GM19025 (cell line): ENCODE data around the gene PARD3.
"Not testable (repeated sequence)": the region's sequence is repeated elsewhere in the genome, so short reads cannot be mapped to it uniquely, and the experiment has no call there.

ENCODE experiments used
- ATAC-seq: cut with Tn5 transposase; IDR thresholded peaks from one replicate; pipeline ENCODE4 v1.9.1; 2021; ENCODE audit warnings: mild to moderate bottlenecking, low read depth, moderate library complexity; ENCODE audit not compliant: unreplicated experiment

Gene PARD3

DNA sequence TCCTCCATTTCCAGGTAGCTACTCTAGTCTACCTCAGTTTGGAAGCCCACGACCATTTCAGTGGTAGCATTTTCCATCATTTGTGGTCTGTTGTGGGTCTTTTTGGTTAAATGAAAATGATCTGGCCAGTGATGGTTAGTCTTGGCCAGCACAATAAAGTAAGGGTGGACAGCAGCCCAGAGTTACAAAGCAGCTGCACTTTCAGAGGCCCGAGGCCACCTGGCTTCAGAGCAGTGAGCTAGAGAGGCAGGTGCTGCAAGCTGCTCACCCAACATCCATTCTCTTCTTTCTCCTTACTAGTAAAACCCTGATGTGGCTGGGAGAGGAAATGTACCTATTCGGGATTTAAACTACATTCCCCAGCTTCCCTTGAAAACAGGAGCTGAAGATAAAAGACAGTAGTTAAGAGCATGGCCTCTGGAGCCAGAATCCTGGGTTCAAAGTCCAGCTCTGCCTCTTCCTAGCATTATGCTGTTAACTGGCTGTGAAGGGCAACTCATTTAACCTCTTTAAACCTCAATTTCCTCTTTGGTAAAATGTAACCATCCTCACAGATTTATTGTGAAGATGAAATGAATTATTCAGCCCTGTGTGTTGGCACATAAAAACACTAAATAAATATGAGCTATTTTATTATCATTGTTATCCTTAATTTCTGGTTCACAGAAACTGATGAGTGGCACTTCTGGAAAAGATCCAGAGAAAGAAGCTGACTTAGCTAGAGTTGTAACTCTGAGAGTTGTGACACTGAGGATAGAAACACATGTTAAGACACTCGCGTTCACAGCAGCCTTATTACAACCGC is 517.4 kb downstream of the PARD3 start:
- no peak for ATAC-seq

DNA sequence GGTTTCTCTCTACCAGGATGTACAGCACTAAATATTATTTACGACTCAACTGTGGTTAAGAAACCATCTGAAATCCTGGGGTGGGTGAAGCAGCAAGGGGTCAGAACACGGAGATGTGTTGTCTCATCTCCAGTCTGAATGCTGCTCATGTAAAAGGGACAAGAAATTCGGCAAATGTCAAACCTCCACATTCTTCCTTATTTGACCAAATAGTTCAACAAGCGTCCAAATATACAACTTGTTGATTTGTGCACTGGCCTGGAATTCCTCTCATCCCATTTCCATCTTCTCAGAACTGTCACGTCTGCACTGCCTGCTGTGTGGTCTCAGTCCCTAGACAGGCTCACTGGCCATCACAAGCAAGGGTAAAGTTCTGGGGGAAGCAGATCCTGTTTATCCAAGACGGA is 520.0 kb downstream of the PARD3 start:
- ATAC-seq, result no peak

DNA sequence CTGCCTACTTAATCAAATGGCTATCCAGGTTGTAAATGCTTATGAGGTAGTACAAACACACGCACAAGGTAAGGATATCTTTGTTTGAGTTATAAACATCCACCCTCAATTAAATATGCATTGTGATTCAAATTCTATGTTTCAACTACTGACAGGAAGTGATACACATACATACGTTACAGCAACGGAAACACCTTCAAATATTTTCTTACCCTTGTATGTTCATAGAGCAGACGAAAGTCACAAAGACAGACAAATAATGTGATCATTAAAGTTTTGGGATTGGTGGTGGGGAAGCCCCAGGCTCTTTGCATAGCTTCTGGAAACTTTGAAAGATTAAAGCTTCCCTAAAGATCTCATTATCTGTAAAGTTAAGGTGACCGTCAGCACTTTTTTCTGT is 521.0 kb downstream of the PARD3 start:
- ATAC-seq, result no peak

GRCh38 chr10:34292675-34293074 is 522.4 kb downstream of the PARD3 start:
- ATAC-seq, result no peak

- ATAC-seq, result no peak
Observed at GRCh38 chr10:34292194-34292565, 522.9 kb downstream of the PARD3 start.

DNA sequence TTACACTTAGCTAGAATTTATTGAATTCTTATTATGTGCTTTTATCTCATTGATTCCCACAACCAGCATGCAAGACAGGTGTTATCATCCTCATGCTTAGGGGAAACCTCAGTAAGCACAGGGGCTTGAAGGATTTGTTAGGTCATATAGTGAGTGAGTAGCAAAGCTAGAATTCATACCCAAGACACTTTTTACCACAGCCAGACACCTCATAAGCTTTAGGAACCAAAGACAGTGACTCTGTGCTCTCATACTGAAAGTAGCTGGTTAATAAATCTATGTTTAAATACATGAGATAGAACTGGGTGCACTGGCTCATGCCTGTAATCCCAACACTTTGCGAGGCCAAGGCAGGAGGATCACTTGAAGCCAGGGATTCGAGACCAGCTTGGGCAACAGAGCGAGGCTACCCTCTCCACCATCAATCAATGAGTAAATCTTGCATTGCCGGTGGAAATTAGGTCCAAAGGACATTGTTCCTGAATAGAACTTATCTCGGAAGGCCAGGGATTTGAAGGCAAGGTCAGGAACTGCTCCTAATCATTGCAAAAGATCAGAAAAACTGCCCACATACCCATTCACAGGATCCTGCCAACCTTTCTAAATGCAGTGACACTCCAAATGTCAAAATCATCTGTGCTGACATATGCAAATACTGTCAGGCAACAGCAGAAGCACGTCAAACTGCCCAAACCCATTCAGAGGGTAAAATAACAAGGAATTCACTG is 523.5 kb downstream of the PARD3 start:
- ATAC-seq, result peak; percentile 82

GRCh38 chr10:34290412-34291081 is 524.5 kb downstream of the PARD3 start:
- no peak for ATAC-seq

GRCh38 chr10:34288634-34289033 is 526.5 kb downstream of the PARD3 start:
- no peak for ATAC-seq

DNA sequence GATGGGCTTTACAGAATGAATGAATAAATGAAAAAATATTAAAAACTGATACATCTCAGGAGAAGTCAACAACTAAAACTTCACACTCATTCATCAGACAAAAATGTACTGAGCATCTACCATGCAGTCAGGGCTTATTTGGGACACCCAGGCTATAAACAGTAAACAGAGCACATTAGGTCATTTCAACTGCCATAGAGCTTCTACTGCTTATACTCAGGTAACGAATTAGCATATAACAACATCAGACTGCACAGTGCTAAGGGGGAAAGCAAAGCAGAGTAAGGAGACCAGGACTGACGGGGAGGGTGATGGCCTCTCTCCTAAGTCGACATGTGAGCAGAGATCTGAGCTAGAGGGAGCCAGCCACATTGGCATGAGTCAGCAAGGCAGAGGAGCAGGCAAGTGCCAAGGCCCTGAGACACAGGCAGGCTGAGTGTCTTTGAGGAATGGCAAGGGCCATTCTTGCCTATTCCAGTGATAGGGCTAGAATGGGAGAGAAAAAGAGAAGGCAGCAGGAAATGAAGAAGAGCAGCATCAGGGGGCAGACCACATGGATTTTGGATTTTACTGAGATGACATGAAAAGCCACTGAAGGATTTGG is 528.9 kb downstream of the PARD3 start:
- ATAC-seq, result no peak

DNA sequence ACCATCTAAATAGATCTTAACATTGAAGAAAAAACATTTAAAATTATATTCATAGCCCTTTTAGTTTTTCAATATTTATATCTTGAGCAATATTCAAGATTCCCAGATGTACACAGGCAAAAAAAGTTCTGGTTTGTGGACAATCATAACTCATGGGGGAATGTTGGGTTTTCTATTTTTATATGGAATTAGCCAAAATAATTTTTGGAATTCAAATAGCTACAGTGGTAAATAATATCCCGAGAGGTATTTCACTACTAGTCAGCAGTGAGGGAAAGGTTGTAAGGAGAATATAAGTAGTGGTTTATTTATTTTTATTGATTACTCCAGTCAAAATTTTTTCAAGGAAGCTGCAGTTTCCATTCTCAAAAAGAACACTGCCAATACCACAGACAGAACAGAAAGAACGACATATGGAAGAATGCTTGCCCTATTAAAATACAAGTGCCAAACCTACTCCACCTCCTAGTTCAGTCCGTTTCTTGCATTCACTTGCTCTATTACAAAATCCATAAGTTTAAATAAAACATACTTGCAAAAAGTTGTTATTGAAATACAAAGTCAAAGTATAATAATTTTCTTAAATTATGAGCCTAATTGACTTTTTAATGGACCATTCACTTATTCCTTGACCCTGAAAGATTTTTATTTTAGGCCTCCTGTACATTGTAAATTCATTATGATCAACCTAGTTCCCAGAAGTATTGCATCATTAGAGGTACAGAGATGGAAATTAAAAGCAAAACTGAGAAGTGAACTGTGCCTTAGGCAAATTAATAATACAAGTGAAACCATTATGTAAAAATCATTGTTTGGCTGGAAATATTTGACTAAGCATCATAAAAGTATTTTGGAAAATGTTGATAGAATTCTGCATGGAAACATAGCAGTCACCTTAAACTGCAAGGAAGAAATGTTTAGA is 533.2 kb downstream of the PARD3 start:
- ATAC-seq, result no peak

DNA sequence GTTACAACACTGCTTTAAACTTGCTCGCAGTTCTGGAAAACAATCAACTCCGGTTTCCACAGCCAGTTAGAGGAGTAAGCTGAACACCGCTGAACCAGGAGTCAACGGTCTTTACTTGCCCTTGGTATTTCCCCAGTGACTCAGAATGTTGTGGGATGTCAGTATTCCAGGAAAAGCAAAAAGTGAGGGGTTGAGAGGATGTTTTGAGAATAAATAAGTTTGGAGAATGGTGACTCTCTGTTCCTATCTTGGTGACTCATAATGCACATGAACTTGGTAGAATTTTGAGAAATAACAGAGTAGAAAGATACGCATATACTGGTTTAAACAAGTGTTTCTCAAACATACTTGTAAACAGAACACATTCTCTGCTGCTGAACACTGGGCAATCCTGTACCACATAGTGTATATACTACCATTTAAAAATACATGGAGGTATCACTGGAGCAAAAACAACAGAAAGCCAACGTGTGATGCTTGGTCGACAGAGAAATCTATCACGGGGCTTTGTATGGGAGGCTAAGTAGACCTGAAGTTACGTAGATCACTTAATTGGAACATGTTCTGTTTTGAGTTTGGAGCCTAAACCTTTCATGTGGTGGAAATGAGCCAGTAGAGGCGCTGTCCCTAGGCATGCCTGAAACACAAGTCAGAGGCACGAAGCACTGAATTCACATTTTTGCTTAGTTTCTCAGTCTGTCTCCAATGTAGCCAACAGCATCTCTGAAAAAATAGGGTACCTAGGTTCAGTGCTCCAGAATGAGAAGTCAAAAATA is 534.3 kb downstream of the PARD3 start:
- ATAC-seq, result no peak

DNA sequence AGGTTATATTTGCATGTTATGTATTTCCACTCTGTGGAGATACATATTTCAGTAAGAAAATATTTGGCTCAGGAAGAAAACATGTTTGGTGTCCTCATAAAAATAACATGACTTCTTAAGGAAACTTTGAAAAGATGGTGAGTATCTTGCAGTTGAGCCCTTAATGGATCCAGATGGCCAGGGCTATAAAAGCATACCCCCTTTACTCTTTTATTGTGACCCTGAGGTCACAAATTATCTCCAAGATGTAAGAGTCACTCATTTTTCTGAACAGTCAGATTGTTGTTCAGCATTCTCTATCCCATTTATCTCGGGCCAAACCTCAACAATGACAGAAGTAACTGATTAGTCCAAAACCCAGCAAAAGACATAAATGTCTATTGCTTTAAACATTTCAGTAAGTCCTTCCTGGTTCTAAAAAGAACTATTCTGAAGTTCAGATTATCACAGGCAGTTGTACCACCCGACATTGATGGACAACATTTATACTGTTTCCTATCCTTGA is 539.4 kb downstream of the PARD3 start:
- no peak for ATAC-seq

GRCh38 chr10:34274906-34275305 is 540.2 kb downstream of the PARD3 start:
- ATAC-seq, result no peak

DNA sequence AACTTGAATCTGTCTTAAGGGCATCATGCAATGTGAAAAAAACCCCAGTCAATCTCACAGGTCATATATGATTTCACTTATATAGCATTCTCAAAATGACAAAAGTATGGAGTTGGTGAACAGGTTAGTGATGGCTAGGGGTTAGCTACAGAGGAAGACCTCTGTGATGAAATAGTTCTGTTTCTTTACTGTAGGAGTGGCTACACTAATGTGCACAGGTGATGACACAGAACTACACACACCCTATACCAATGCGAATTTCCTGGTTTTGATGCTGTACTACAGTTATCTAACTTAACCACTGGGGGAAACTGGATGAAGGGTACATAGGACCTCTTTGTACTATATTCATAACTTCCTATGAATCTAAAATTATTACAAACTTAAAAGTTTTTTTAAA is 541.8 kb downstream of the PARD3 start:
- no peak for ATAC-seq

DNA sequence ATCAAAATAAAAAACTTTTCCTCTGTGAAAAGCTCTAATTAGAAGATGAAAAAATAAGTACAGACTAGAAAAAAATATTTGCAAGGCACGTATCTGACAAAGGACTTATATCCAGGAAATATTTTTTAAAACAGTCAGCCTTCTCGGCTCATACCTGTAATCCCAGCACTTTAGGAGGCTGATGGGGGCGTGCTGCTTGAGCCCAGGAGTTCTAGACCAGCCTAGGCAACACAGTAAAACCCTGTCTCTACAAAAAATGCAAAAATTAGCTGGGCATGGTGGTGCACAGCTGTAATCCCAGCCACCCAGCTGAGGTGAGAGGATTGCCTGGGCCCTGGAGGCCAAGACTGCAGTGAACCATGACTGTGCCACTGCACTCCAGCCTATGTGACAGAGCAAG is 542.8 kb downstream of the PARD3 start:
- ATAC-seq, result no peak

DNA sequence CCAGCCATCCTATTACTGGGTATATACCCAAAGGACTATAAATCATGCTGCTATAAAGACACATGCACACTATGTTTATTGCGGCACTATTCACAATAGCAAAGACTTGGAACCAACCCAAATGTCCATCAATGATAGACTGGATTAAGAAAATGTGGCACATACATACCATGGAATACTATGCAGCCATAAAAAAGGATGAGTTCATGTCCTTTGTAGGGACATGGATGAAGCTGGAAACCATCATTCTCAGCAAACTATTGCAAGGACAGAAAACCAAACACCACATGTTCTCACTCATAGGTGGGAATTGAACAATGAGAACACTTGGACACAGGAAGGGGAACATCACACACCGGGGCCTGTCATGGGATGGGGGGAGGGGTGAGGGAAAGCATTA is 546.7 kb downstream of the PARD3 start:
- not testable (repeated sequence) for ATAC-seq

DNA sequence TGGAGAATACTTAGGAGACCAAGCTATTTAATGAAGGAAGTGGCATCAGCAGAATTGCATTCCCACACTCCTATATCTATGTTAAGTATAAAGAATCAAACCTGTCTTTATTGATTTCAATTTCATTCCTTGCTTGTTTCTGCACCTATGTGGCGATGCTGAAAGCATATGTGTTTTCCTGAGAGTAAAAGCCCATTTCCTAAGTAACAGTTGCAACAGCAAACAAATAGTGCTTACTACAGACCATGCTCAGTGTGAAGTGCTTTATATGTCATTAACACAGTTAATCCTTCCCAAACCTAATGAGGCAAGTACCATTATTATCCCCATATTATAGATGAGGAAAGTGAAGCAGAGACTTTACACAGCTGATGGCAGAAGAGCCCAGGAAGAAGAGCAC is 552.1 kb downstream of the PARD3 start:
- ATAC-seq, result no peak

GRCh38 chr10:34260904-34261303 is 554.2 kb downstream of the PARD3 start:
- no peak for ATAC-seq

DNA sequence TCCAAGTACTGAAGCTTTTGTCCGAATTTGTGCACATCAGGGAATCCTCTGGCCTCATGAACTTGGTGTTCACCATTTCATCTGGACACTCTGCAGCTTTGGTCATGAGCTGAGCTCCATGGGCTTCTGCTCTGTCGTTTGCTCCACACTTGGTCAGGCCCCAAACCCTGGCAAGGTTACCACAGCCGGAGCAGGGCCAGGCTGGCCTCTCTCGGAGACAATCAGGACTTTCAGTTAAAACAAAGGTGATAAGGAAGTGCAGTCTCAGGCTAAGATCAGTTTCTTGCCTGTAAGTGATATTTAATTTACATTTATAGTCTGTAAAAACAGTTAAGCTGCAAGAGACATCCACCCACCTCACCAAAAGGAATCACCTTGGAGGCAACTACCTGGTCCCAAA is 558.9 kb downstream of the PARD3 start:
- ATAC-seq, result no peak
